Ovary (tissue), 3 donors: Measurements from ENCODE around the gene ALPK3.

Source experiments
- CTCF ChIP-seq, 3 donors: fragments of 450-650 bp in 2 of 3; fragments of 200-600 bp in 1 of 3; IDR thresholded peaks; one replicate each; pipeline versions ENCODE4 v1.5.1 to v1.8.0; 2016 to 2022; ENCODE audit warnings: antibody characterized with exemption in 3 of 3, mild to moderate bottlenecking in 1 of 3
- EP300 ChIP-seq: sonication (generic); formaldehyde crosslinking; IDR thresholded peaks from one replicate; pipeline ENCODE4 v1.6.1; 2017; ENCODE audit warnings: antibody characterized with exemption
- donor health status: DM: no; HTN: no; CAD: no.

DNA sequence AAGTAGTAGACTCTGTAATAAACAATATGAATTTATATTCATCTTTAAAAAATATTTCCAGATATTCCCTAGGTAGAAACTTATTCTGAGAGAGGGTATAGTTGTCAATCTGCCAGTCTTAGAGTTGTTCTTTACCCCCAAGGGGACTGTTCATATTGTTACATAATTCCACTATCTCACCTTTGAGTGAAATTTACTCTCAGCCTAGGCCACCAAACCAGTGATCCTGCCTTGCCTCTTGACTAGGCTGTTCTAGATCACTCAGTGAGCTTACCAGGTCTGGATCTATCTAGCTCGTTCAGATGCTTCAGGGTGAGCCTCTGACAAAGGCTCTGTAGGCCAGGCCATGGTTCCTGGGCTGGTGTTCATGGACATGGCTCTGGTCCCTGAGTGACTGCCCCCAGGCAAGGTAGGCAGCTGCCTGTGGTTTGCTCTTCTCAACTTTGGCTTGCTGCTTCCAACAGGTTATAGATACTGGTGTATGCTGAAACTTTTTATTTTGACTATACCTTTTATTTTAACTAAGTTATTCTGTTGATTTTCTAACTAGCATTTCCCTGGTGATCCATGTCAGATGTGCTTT lies 41.2 kb upstream of the ALPK3 start:
- TF ChIP-seq CTCF (IDR thresholded peaks at IDR 0.05) (no peak), EP300 (no peak)
